Dedifferentiated amniotic fluid mesenchymal stem cell (primary cell): ENCODE data around the gene BARX2.

Source experiments
- DNase-seq: peaks from one replicate; pipeline ENCODE4 v3.0.0-alpha.2; 2016; ENCODE audit errors: extremely low spot score

Gene BARX2

DNA sequence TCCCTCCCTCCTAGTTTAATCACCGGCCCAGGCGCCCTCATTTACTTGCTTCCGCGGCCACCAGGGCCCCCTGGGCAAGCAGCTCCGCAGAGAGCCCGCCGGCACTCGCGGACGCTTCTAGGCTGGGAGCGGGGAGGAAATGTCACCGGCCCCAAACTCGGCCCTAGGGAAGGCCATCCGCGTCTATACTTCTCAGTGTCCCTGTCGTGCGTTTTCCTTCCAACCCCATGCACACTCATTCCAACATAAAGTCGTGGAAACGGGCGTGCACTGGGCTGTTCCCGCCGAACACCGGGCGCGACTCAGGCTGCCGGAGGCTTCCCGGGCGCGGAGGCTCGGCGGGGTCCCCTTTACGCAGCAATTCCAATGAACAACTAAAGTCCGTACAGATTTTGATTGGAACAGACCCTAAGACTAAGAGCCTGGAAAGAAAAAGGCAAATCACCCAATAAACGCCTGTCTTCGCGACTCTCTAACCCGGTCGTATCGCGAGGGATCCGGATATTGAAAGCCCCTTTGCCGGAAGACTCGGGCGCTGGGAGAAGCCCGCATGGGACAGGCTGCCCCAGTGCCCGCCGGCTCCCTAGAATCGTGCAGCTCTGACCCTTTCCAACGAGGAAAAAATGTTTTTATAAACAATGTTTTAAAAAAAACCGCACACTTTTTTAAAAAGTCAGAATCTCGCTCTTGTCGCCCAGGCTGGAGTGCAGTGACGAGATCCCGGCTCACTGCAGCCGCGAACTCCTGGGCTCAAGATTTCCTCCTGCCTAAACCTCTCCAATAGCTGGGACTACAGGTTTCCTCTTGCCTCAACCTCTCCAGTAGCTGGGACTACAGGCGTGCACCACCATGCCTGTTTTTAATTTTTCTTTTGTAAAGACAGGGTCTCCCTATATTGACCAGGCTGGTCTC is 1.3 kb upstream of the BARX2 start:
- DNase-seq = no peak

DNA sequence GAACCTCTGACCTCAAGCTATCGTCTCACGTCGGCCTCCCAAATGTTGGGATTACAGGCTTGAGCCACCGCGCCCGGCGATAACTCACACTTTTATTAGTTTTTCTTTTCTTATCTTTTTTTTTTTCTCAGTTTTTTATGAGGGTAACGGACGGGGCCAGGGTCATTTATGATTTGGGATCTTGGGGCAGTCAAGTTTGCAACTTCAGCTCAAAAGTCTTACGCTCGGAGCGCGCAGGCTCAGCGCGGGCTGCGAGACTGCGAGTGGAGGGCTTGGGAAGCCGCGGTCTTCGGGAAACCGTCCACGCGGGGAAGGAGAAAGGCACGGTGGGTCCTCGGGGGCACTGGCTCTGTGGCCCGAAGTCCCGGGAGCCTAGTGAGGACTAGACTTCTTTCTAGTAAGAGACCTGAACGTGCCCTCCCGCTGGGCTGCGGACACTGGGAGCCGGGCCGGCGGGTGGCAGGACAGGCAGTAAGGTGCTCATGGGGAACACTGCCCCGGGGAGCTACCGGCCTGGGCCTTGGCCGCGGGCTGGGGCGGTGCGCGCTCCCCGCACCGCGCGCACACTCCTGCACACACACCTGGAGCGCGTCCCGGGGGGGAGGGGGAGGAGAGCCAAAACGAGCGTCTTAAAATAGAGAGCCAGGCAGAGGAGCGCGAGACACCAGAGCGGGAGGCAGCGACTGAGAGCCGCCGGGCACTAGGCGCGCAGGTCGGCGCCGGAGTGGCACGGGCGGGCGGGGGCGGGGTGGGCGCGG is 476 bp upstream of the BARX2 start:
- no peak for DNase-seq

DNA sequence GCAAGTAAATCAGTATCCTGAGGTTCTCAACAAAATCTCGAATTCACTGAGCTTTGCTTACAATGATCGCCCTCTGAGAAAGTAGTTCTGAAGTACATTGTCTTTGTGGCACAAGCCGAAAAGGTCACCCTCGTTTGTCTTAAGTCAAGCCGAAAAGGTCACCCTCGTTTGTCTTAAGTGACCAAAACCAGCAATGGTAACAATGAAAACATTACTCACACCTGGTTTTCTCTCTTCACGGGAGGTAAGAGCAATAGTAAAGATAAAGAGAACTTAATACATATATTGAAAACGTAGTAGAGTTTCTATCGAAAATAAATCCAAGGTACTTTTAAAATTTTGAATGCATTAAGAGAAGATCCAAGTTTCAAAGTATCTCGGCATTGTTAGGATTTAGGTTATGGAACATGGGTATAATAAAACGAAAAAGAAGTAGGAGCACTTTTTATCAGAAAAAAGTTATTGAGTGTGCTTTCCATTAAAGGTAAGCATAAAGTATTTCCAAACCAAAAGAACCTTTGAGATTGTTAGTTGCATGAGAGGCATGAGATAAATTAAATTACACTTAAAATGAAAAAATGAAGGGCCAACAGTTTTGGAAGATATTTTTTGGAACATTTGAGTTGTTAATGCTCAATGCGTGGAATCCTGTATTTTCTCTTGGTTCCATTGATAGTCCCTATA is 1.2 kb downstream of the BARX2 start:
- DNase-seq = no peak

DNA sequence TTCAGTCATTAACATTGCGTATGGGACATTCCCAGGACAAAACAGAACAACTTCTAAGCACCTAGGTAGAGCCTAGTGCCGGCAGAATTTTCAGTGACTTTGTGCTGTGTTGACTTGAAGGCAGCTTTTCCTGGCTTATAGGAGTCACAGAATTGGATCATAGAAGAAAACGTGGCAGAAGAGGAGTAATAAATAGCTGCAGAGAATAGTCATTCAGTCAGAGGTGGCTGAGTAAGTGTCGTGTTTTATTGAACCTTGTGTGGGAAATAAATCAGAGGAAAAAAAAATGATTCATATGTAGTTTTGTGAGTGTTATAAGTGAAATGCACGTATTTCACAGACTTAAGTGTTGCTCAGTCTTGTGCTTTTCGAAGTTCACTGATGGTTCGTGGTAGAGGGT is 2.1 kb downstream of the BARX2 start:
- no peak for DNase-seq

DNA sequence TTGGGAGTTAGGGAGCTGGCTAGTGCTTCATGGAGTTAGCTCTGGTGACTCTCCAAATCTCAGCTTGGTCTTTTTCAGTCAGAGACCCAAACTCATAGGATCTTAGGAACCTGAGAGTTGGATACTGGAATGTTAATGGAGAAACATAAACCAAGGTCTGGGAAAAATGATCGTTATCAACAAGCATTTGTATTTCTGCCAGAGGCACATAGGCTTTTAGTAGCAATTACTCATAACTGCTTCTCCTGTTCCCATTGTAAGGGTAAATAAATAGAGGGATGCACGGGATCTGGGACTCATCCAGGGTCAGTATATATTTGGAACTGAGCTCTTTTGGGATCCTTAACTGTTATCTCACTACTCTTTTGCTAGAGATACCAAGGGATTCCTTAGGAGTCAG is 4.8 kb downstream of the BARX2 start:
- DNase-seq = no peak

DNA sequence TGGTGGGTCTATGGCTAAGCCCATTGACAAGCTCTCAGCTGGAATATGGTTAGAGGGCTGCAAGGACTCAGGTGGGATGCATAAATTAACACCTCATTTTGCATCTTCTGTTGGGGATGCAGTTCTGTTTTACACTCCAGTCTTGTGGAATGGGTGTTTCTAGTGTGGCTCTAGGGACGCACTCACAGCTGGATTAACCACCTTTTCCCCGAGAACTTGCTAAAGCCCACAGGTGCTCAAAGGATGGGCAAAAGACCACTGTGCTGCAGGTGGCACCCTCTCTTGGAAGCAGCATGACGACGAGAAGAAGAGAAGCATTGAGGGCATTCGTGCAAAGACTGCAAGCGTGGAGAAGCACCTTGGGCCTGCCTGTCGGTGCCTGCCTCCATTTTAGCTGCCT is 6.9 kb downstream of the BARX2 start:
- no peak for DNase-seq

DNA sequence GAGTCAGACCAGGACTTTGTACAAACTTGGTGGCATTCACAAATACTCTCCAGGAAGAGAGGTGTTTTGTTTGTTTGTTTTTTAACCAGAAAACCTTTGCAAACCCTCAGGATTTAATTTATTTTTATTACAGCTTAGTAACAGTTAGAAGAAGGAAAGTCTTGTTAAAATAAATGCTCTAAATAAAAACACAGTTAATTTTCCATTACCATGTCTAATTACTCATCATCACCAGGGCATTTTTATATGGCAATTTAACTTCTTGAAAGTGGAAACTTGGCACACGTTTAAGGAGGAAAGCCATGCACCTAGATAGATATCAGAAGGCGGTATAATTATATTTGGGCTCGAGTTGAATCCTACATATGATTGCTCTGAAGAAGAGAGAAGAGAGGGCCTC is 7.4 kb downstream of the BARX2 start:
- no peak for DNase-seq

DNA sequence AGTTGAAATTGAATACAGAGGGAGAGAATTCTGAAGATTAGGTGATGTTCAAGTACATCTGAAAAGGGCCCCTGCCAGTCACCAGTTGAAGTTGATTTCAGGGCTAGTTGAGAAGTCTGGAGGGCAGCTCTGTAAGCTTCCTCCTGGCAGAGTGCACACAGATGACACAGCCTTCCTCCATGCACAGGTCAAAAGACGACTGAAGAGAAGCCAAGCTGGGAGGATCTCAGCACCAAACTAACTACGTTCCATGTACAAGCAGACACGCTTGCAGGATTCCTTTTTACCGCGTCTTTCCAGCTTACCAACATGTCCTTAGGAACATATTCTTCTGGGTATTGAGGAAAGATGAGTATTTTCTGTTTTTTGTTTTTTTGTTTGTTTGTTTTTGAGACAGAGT is 7.9 kb downstream of the BARX2 start:
- no peak for DNase-seq

DNA sequence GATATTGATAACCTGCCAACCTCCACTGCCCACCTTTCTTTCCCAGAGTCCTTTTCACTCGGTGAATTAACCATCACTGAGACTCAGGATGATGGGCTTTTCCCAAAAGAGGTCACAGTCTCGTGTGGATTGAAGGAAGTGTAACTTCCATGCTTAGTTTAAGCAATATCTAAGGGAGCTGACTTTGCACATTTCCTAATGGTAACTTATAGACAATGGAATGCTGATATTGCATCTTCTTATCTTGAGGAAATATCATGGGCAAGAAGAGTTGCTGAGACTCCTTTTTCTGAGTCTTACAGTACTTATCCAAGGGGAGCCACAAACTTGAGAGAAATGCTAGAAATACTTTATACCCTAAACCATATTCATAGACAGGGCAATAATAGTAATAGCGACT is 8.8 kb downstream of the BARX2 start:
- DNase-seq = no peak

DNA sequence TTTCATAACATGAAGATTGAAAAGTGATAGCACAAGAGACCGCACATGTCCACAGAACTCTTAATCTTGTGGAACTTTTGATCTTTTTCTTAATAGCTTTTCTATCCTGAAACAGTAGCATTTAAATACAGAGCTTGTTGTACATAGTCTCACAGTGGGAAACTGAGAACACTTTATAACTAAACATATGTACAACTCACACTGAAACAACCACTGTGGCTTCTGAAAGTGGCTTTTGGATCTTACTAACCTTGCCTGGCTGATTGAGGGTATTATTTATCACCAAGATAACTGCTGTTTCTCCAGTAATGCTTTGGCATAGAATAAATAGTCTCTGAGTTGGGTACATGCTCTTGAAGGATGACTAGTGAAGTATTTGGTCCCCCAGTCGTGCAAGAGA is 10.2 kb downstream of the BARX2 start:
- no peak for DNase-seq

DNA sequence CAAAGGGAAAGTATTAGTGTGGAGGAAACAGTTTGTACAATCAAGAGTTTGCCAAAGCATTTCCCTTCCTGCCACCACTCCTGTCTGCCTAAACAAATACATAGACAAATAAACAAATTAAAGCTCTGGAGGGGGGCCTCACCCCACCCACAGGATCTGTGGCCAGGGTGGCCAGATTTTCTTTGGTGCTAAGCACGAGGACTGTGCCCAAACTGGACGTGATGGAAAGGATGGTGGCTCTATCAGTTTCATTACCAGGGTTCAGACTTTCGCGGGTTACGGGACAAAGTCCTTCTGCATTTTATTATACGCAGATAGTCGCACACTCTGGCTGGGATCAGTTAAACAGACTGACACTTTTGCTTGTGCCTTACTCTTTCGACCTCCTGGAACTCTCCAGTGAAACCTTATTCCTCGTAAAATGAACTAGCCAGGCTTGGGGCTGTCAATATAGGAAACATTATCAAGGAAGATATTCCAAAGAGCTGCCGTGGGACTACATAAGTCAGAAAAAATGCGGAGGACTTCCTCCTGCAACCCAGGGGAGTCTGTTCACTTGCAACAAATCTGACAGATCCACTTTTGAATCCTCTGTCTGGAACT is 11.2 kb downstream of the BARX2 start:
- no peak for DNase-seq

DNA sequence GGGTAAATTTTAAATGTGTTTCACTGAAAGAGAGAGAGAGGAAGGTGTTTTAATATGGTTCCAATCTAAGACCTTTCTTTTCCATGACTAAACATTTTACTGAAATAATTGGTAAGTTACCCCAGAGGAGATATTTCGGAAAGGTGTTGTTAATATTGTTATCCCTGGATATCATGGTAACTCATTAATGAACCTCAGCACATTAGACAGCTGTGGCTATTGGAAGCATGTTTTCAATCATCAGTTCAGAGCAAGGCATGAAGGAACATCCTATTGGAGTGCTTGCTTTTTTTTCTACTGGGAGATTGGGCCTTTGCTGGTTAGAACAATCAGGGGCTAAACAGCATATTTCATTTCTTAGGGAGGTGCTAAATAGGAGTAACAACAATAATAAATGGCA is 11.8 kb downstream of the BARX2 start:
- no peak for DNase-seq

DNA sequence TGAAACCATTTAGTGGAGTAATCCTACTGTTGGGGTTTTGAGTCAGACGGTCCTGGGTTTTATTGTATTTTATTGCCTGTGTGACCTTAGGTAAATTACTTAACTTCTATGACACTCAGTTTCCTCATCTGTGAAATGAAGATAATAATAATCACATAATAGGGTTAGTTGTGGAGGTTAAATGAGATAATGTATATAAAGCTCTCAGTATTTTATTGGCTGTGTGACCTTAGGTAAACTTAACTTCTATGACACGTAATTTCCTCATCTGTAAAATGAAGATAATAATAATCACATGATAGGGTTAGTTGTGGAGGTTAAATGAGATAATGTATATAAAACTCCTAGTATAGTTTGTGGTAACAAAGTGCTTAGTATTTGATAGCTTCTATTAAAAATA is 13.2 kb downstream of the BARX2 start:
- DNase-seq = no peak

DNA sequence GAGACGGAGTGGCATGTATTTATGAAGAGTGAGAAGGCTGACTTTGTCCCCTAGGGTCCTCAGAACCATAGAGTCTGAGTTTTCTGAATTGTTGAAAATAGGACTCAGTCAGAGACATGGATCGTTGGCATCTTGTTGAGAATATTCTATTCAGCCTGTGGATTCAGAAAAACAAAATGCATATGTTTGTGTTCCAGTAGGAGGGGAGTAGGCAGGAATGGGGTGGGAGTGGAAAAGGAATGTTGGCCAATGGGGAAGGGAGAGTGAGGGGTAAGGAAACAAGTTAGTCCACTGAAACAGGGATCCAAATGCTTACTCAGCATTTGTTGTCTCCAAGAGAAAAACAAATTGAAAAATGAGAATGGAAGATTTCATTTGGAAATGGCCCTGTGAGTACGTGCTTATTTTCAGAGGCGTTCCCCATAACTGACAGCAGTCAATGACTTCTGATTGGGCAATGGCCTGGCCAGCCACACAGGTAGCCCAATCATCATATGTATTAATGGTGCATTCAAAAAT is 14.7 kb downstream of the BARX2 start:
- DNase-seq = no peak

DNA sequence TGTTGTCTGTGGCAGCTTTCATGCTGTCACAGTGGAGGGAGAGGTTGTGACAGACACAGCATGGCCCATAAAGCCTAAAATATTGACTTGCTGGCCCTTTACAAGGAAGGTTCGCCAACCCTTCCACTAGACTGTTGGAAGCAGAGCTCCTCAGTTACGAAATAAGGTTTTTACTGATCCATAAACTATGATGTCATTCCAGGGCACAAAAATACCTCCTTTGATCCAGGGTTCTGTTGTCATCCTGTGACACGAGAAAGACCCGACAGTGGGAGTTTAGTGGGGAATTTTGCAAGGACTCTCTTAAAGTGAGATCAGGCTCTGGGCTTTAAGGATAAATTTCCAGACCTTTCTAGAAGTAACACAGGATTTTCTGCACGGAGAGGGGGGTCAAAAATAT is 15.7 kb downstream of the BARX2 start:
- DNase-seq = no peak

DNA sequence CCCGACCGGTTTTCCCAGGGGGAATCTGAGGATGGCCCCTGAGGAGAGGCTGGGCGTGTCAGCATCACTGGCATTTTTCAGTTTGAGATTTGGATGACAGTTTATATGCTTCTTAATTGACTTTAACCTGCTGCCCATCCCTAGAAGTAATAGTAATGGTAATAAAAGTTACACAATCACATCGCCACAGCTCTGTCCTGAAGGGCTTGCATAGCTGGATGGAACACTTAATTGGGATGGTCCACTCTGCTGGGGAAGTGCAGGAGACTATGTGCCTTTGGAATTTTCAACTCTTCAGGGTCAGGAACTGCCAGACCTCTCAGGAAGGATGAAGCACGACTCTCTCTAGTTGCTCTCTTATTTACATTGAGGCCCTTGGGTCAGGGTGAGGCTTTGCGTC is 16.2 kb downstream of the BARX2 start:
- DNase-seq = no peak

DNA sequence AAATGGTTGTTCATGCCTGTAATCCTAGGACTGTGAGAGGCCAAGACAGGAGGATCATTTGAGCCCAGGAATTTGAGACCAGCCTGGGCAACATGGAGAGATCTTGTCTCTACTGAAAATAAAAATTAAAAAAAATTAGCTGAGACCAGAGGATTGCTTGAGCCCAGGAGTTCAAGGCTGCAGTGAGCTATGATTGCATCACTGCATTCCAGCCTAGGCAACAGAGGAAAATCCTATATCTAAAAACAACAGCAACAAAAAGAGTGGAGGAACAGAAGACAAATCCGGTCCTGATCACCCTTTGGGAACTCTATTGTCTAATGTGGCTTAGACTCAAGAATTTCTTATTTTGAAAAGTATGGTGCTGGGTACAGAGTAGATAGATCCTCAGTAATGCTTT is 17.3 kb downstream of the BARX2 start:
- DNase-seq = no peak

DNA sequence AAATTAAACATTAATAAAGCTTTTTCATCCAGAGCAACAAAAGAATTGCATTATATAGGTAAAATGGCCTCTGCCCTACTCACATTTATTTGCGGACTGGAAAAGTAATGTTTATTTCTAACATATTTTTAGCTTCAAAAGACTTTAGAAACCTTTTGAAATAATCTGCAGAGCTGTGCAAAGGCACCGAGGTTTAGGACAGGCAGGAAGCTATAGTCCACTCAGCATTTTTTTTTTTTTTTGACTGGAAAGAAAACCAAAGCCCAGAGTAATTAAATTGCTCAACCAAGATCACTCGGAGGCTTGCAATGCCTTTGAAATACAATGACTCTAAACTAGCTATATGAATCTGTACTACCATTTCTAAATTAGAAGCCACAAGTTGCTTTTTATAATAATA is 19.1 kb downstream of the BARX2 start:
- DNase-seq = no peak

DNA sequence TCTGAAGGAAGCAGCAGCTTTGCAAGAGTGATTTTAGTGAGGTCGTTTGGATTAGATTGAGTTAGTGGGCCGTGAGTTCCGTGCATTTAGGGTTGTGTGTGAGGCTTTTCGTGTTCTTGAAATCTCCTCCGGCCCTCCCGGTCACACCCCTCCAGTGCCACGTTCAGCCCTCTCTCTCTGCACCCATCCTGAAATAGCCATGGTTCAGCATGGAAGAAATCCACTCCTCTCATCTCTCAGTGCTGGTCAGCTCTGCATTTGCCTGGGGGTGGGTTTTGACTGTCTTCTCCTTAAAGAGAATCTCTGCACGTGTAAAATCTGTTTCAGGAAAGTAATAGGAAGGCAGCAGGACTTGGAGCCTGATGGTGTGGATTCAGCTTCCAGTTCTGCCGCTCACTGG is 19.8 kb downstream of the BARX2 start:
- no peak for DNase-seq

DNA sequence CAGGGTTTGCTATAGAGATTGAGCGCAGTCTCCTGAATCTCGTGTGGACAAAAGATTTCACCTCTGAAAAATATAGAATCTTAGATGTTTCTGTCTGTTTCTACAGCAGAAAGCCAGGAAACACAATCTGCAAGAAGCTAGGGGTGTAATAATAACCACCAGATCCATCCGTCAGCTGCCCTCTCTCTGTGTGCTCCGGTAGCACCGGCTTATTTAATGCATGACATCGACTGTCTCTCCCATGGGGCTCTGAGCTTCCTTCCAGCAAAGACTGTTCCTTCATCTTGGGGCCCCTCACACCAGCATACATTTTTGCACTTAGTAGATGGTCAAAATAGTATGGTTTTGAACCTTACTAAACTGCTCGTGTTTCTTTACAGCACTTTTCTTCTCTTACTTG is 20.2 kb downstream of the BARX2 start:
- DNase-seq = no peak

DNA sequence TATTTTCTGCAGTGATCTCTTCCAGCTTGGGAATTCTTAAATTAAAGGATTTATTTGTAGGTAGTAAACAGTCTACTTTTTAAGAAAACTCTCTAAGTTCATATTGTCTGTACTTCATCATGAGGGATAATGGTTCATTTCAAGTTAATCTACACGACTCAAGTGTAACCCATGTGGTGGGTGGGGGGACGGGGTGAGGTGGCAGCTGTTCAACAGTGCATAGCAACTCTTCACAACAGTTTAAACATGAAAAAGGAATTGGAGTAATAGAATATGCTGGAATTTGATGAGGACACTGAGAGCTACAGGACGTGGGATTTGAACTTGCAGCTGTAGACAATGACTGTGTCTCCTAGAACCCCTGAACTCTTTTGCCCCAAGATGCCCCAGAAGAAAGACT is 20.8 kb downstream of the BARX2 start:
- DNase-seq = no peak
